ENCODE results near the gene DIS3L2. TPM values are rescaled to one million over a fixed set of nuclear protein-coding genes. Genes with fewer than 3 reads are reported as not detected.
"Not testable (repeated sequence)": the region's sequence is repeated elsewhere in the genome, so short reads cannot be mapped to it uniquely, and the experiment has no call there.

Gene DIS3L2
- total RNA-seq, 4 donors from 2014 or later = 22.2 to 31.6 (median 27.8) TPM

DNA sequence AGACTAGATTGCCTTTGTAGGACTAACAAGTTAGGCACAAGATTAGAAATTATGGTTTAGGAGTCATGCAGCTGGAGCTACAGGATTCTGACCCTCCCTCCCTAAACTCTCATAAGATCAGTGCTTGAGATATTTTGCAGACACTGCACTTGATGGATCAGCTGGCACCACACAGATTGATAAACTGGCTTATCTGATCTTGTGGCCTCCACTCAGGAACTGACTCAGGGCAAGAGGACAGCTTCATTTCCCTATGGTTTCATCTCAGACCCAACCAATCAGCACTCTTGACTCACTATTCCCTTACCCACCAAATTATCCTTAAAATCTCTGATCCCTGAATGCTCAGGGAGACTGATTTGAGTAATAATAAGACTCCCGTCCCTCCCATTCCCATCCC, 152.3 kb downstream of the DIS3L2 start:
- TF ChIP-seq, protein P1, sequence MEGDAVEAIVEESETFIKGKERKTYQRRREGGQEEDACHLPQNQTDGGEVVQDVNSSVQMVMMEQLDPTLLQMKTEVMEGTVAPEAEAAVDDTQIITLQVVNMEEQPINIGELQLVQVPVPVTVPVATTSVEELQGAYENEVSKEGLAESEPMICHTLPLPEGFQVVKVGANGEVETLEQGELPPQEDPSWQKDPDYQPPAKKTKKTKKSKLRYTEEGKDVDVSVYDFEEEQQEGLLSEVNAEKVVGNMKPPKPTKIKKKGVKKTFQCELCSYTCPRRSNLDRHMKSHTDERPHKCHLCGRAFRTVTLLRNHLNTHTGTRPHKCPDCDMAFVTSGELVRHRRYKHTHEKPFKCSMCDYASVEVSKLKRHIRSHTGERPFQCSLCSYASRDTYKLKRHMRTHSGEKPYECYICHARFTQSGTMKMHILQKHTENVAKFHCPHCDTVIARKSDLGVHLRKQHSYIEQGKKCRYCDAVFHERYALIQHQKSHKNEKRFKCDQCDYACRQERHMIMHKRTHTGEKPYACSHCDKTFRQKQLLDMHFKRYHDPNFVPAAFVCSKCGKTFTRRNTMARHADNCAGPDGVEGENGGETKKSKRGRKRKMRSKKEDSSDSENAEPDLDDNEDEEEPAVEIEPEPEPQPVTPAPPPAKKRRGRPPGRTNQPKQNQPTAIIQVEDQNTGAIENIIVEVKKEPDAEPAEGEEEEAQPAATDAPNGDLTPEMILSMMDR (IDR thresholded peaks at IDR 0.05) = no peak
- ATAC-seq (ENCODE audit: low FRiP score) (no peak), DNase-seq (ENCODE audit: low spot score) (no peak)

DNA sequence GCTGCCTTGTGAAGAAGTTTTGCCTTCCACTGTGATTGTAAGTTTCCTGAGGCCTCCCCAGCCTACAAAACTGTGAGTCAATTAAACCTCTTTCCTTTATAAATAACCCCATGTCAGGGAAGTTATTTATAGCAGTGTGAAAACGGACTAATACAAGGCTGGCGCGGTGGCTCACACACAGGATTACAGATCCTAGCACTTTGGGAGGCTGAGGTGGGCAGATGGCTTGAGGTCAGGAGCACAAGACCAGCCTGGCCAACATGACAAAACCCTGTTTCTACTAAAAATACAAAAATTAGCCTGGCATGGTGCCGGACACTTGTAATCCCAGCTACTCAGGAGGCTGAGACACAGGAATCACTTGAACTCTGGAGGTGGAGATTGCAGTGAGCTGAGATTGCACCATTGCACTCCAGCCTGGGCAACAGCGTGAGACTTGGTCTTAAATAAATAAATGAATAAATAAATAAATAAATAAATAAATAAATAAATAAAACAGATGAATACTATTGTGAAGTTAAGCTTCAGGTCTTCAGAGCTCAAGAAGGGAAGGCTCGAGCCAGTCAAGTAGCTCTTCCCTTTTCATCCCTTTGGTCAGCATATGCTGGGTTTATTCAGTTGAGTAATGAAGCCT, 154.3 kb downstream of the DIS3L2 start:
- DNase-seq (ENCODE audit: low spot score); ATAC-seq (ENCODE audit: low FRiP score): not testable (repeated sequence)

DNA sequence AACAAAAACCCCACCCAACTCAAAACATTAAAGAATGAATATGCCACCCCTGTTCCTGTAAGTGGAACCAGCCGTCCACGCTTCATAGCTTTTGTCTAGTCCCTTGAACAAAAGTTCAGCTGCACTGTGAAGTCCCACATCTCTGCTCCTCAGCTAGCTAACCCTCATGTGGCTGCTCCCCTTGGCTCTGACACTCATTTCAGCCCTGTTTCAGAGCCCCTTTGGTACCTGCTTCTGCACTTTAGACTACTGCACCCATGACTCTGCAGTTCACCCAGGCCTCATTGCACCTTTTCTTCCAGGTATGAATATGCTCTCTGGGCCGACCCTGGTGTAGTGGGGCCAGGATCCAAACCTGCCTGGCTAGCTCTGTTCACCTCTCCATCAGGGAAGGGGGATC, 155.3 kb downstream of the DIS3L2 start:
- ATAC-seq (ENCODE audit: low FRiP score) = no peak

DNA sequence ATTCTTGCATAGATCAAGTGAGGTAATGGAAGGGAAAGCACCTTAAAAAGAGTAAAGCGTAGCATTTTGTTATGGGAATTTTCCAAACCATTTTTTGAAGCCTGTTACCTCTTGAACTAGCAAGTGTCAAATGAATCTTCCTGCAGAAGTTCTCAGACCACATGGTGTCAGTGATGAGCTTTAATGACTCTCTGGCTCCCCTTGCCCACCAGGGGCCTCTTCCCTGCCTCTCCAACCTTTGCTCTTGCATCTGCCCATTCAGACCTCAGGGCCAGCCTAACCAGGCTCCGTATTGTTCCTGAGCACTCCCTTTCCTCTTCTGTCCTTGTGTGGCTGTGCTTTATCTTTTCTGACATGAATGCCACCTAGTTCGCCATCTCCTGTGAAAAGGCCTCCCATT, 155.9 kb downstream of the DIS3L2 start:
- ATAC-seq (ENCODE audit: low FRiP score) (no peak), DNase-seq (ENCODE audit: low spot score) (no peak)
- TF ChIP-seq, protein P1 (IDR thresholded peaks at IDR 0.05) = no peak

More for the DNA sequence above, 155.3 kb downstream of the DIS3L2 start:
- no peak for DNase-seq (ENCODE audit: low spot score)
- TF ChIP-seq, protein P1 (IDR thresholded peaks at IDR 0.05) = no peak

DNA sequence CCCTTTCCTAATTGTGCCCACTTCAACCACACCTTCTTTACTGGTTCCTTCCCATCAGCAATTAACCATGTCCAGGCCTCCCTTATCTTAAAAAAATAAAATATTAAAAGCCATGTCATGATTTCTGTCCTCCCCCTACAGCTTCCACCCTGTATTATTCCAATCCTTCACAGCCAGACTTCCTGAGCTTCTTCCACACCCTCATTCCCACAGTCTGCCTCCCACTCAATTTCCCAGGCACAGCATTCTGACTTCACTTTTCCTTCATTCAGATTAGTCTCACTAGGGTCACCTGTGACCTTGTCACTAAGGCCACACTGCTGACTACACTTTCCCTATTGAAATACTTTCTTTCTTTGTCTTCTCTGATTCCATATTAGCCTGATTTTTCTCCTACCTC, 159.4 kb downstream of the DIS3L2 start:
- no peak for DNase-seq (ENCODE audit: low spot score)
- ATAC-seq (ENCODE audit: low FRiP score) = no peak
- TF ChIP-seq, protein P1 (IDR thresholded peaks at IDR 0.05) = no peak

DNA sequence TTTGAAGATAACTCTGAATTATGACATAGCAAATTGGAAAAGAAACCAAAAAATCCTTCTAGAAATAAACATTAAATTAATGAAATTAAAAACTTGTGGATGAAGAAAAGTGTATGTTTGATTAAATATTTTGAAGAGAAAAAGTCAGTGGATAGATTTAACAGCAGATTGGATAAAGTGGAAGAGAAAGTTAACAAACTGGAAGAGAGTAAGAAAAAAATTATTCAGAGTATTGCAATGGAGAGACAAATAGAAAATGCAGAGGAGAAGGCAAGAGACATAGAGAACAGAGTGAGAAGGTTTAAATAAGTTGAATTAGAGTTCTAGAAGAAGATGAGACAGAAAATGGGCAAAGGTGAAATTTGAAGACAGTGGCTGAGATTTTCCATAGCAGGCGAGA, 162.8 kb downstream of the DIS3L2 start:
- ATAC-seq (ENCODE audit: low FRiP score) = no peak
- no peak for DNase-seq (ENCODE audit: low spot score)
- TF ChIP-seq, protein P1 (IDR thresholded peaks at IDR 0.05) = no peak

DNA sequence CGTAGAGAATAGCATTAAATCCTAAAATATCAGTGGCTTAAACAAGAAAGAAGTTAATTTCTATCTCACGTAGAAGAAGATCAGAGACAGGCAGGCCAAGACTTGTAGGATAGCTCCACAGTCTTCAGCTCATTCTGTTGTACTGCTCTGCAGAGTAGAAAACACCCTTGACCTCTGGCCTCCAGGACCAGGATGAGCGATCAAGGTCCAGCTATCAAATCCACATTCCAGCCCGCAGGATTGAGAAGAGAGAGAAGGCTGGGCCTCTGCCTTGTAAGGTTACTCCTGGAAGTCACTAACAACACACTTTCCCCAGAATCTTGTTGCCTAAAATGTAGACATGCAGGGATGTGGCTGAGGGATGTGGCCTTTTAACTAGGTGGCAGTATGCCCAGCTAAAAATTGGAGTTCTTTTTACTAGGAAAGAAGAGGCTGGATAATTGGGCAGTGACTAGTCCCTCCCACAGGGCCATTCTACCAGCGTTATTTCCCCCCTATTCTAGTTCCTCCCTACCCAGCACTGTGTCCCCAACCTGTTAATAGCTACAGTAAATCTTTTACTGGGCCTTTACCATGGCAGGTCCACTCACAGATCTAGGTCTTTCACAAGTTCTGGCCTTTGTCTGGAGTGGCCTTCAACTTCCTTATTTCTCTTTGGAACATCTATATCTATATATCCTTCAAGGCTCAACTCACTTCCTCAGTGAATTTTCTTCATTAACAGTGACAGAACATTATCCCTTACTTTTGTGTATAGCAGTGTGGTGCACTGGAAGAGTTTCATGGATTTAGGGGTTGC, 165.0 kb downstream of the DIS3L2 start:
- TF ChIP-seq, protein P1 (IDR thresholded peaks at IDR 0.05) = no peak
- ATAC-seq (ENCODE audit: low FRiP score) (no peak), DNase-seq (ENCODE audit: low spot score) (no peak)

All from omental fat pad (tissue), 4 donors.